Adipocyte (in vitro differentiated cells): ENCODE measurements around the gene SYTL5.
"Not testable (repeated sequence)": the region's sequence is repeated elsewhere in the genome, so short reads cannot be mapped to it uniquely, and the experiment has no call there.

Experiments
- DNase-seq: peaks from one replicate; pipeline ENCODE4 v3.0.0-alpha.2; 2015; ENCODE audit warnings: low read depth
- H3K27me3 ChIP-seq: replicated peaks from 2 replicates; pipeline ENCODE4 v1.7.0; 2013; ENCODE audit warnings: mild to moderate bottlenecking, low read length, moderate library complexity; ENCODE audit not compliant: control insufficient read depth, insufficient read depth
- H3K36me3 ChIP-seq: 2 replicates; pipeline ENCODE4 v1.7.0; 2013; ENCODE audit warnings: low read length, mild to moderate bottlenecking, moderate library complexity; ENCODE audit not compliant: control insufficient read depth, insufficient read depth, severe bottlenecking
- H3K4me1 ChIP-seq: 2 replicates; pipeline ENCODE4 v1.7.0; 2013; ENCODE audit warnings: mild to moderate bottlenecking, low read length, moderate library complexity; ENCODE audit not compliant: control insufficient read depth, insufficient read depth
- H3K4me3 ChIP-seq: 2 replicates; pipeline ENCODE4 v1.7.0; 2013; ENCODE audit warnings: mild to moderate bottlenecking, low read length, moderate library complexity
- H3K9ac ChIP-seq: 2 replicates; pipeline ENCODE4 v1.7.0; 2013; ENCODE audit warnings: mild to moderate bottlenecking, low read length, moderate library complexity
- H3K9me3 ChIP-seq: 2 replicates; pipeline ENCODE4 v1.7.0; 2013; ENCODE audit warnings: mild to moderate bottlenecking, low read length, moderate library complexity; ENCODE audit not compliant: control insufficient read depth

SYTL5 gene

GRCh38 chrX:38006291-38006690 lies at the start of gene SYTL5:
TSS of gene SYTL5 (plus strand) at chrX:38006553. CDS start at chrX:38033890, 27,337 bp downstream.
- no peak within 1 kb of the TSS for H3K9ac ChIP-seq
- no peaks in the 10 kb centered on the region for H3K4me1 ChIP-seq
- no peaks in the 10 kb centered on the region for H3K27me3 ChIP-seq
- DNase-seq, result no peak
- H3K4me3 ChIP-seq, result no peak within 1 kb of the TSS
- H3K9me3 ChIP-seq, result peaks cover 8% of the 10 kb centered on the region
- no peaks in the 10 kb centered on the region for H3K36me3 ChIP-seq

DNA sequence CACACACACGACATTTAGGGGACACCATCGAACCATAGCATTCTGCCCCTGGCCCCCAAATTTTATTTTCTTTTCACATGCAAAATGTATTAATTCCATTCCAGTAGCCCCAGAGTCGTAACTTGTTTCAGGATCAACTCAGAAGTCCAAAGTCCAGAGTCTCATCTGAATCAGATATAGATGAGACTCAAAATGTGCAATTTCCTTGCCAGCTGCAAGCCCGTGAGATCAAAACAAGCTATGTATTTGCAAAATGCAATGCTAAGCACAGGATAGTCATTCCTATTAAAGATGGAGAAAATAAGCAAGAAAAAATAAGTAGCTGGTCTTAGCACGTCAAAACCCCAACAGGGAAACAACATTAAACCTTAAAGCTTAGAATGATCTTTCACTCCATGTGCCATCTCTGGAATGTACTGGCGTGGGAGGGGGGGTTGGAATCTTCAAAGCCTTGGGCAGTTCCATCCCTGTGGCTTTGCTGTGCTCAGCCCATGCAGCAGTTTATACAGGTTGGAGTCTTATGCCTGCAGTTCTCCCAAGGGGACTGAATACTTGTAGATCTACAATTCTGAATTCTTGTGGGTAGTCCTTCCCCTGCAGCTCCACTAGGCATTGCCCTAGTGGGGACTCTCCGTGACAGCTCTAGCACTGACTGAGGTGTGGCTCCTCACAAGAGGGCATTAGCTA lies 47.7 kb upstream of the SYTL5 start:
- Histone ChIP-seq H3K4me3 (no peak overlapping the region), H3K9ac (no peak overlapping the region), H3K9me3 (no peaks in the 10 kb centered on the region), H3K36me3 (no peaks in the 10 kb centered on the region), H3K4me1 (no peaks in the 10 kb centered on the region), H3K27me3 (peaks cover 11% of the 10 kb centered on the region)
- DNase-seq, result peak; percentile 50

GRCh38 chrX:37959212-37960021 lies 46.9 kb upstream of the SYTL5 start:
- no peaks in the 10 kb centered on the region for H3K36me3 ChIP-seq
- H3K4me1 ChIP-seq, result no peaks in the 10 kb centered on the region
- no peak overlapping the region for H3K4me3 ChIP-seq
- no peak for DNase-seq
- peaks cover 7% of the 10 kb centered on the region for H3K27me3 ChIP-seq
- H3K9me3 ChIP-seq, result no peaks in the 10 kb centered on the region
- H3K9ac ChIP-seq, result no peak overlapping the region

DNA sequence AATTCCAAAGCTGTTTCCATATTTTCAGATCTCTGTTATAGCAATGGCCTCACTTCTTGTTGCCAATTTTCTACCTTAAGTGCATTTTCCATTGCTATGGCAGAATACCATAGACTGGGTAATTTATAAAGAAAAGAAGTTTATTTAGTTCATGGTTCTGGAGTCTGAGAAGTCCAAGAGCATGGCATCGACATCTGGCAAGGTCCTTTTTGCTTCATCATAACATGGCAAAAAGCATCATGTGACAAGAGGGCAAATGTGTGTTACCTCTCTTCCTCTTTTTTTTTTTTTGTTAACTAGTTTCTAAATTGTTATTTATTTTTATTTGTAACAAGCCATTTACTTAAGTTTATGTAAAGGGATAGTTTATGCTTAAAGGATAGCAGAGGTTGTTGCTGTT lies 45.2 kb upstream of the SYTL5 start:
- H3K9ac ChIP-seq, result no peak overlapping the region
- no peaks in the 10 kb centered on the region for H3K36me3 ChIP-seq
- no peak for DNase-seq
- no peaks in the 10 kb centered on the region for H3K9me3 ChIP-seq
- peaks cover 7% of the 10 kb centered on the region for H3K27me3 ChIP-seq
- H3K4me1 ChIP-seq, result no peaks in the 10 kb centered on the region
- no peak overlapping the region for H3K4me3 ChIP-seq

- no peaks in the 10 kb centered on the region for H3K36me3 ChIP-seq
- peaks cover 6% of the 10 kb centered on the region for H3K27me3 ChIP-seq
- no peak overlapping the region for H3K4me3 ChIP-seq
- no peak overlapping the region for H3K9ac ChIP-seq
- no peak for DNase-seq
- H3K9me3 ChIP-seq, result peaks cover 5% of the 10 kb centered on the region
- H3K4me1 ChIP-seq, result no peaks in the 10 kb centered on the region
These were observed 38.6 kb upstream of the SYTL5 start for GRCh38 chrX:37967714-37968113.

DNA sequence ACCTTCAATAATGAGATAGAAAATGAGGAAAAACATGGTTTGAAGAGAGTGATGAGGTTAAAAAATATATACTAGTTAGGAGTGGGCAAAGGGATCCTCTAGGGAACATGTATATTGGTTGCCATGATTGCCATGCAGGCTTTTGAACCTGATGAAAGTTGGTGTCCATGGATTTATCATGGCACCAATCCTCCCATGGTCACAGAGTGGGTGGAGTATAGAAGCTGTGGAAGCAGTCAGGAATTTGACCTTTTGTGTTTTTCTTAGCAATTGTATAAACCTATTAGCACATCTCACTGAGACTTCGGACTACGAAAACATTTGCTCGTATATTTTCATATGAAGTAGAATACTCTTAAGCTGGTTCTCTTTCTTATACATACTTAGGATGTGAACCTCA lies 30.9 kb upstream of the SYTL5 start:
- H3K4me1 ChIP-seq, result no peaks in the 10 kb centered on the region
- no peak overlapping the region for H3K9ac ChIP-seq
- H3K9me3 ChIP-seq, result no peaks in the 10 kb centered on the region
- peaks cover 6% of the 10 kb centered on the region for H3K27me3 ChIP-seq
- DNase-seq, result no peak
- H3K36me3 ChIP-seq, result no peaks in the 10 kb centered on the region
- H3K4me3 ChIP-seq, result no peak overlapping the region

GRCh38 chrX:37976153-37976552 lies 30.2 kb upstream of the SYTL5 start:
- H3K4me1 ChIP-seq, result no peaks in the 10 kb centered on the region
- no peak overlapping the region for H3K9ac ChIP-seq
- H3K9me3 ChIP-seq, result no peaks in the 10 kb centered on the region
- no peak overlapping the region for H3K4me3 ChIP-seq
- peaks cover 6% of the 10 kb centered on the region for H3K27me3 ChIP-seq
- no peaks in the 10 kb centered on the region for H3K36me3 ChIP-seq
- DNase-seq, result no peak

DNA sequence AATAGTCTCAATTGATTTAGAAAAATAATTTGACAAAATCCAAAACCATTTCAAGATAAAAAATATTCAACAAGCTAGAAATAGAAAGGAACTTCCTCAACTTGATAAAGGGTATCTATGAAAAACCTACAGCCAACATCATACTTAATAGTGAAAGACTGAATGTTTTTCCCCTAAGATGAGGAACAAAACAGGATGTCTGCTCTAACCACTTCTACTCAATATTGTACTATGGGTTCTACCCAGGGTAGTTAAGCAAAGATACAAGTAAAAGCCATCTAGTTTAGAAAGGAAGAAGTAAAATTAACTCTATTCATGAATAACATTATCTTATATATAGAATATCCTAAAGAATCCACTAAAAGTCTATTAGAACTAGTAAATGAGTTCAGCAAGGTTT lies 21.5 kb upstream of the SYTL5 start:
- H3K4me3 ChIP-seq, result no peak overlapping the region
- no peak overlapping the region for H3K9ac ChIP-seq
- no peaks in the 10 kb centered on the region for H3K36me3 ChIP-seq
- no peaks in the 10 kb centered on the region for H3K27me3 ChIP-seq
- DNase-seq, result no peak
- peaks cover 9% of the 10 kb centered on the region for H3K9me3 ChIP-seq
- H3K4me1 ChIP-seq, result peaks cover 12% of the 10 kb centered on the region

DNA sequence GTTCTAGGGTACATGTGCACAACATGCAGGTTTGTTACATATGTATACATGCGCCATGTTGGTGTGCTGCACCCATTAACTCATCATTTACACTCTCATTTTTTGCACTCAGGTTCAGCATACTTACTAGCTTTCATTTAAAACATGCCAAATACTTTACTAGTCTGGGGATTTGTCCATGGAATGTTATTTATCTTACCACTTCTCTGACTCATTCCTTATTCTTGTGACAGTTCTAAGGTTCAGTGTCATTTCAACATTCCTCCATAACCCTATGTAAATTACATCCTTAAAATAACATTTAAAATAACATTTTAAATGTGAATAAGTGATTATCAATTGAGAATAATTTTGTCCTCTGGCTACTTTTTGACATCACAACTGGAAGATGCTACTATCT lies 19.5 kb upstream of the SYTL5 start:
- H3K4me3 ChIP-seq, result no peak overlapping the region
- H3K9ac ChIP-seq, result no peak overlapping the region
- DNase-seq, result peak; percentile 46
- peaks cover 12% of the 10 kb centered on the region for H3K4me1 ChIP-seq
- H3K9me3 ChIP-seq, result peaks cover 7% of the 10 kb centered on the region
- no peaks in the 10 kb centered on the region for H3K27me3 ChIP-seq
- no peaks in the 10 kb centered on the region for H3K36me3 ChIP-seq

DNA sequence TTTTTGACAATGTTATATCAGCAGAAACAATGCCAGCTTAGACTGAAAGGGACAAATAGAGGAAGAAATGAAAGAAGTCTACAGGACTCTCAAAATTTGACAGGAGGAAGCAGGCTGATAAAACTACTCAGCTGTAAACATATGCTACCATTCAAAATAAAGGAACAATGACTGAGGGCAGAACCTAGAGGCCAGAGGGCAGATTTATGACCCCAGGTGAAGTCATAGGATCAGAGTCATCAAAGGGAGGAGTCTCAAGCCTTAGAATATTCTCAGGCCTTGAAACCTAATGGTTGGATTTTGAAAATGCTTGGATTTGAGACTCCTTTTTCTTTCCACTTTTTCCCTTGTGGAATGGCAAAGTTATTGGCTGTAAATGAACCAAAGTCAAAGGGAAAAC lies 17.0 kb upstream of the SYTL5 start:
- H3K4me1 ChIP-seq, result peaks cover 12% of the 10 kb centered on the region
- H3K36me3 ChIP-seq, result no peaks in the 10 kb centered on the region
- H3K4me3 ChIP-seq, result no peak overlapping the region
- H3K27me3 ChIP-seq, result no peaks in the 10 kb centered on the region
- no peaks in the 10 kb centered on the region for H3K9me3 ChIP-seq
- DNase-seq, result no peak
- no peak overlapping the region for H3K9ac ChIP-seq

GRCh38 chrX:37991303-37991702 lies 15.1 kb upstream of the SYTL5 start:
- not testable (repeated sequence) for H3K36me3 ChIP-seq, H3K27me3 ChIP-seq, H3K9ac ChIP-seq, H3K4me3 ChIP-seq, DNase-seq, H3K9me3 ChIP-seq
- peaks cover 12% of the 10 kb centered on the region for H3K4me1 ChIP-seq
